ENCODE data around the gene WDR35.

Gene WDR35

GRCh38 chr2:20034821-20035220 lies 44.9 kb upstream of the WDR35 start:
- DNase-seq (no peak), ATAC-seq (ENCODE audit: insufficient read depth, low read depth) (no peak)
- Histone ChIP-seq H3K4me2 (ENCODE audit: insufficient read depth, low read length) (no peak overlapping the region), H3K4me1 (ENCODE audit: insufficient read depth, low read length) (no peaks in the 10 kb centered on the region), H3K27ac (ENCODE audit: low read length) (no peak overlapping the region), H3K79me2 (ENCODE audit: insufficient read depth, low read length) (no peaks in the 10 kb centered on the region), H3K9ac (ENCODE audit: low read depth, low read length) (no peak overlapping the region), H3K9me3 (ENCODE audit: insufficient read depth, low read length, severe bottlenecking) (no peaks in the 10 kb centered on the region), H2AFZ (ENCODE audit: low read depth, low read length) (no peak overlapping the region), H3K27me3 (ENCODE audit: insufficient read depth, low read length, poor library complexity) (no peaks in the 10 kb centered on the region), H4K20me1 (ENCODE audit: insufficient read depth, low read length) (no peaks in the 10 kb centered on the region), H3K36me3 (ENCODE audit: insufficient read depth, low read length) (peaks cover 94% of the 10 kb centered on the region), H3K4me3 (ENCODE audit: low read depth in 1 of 2, low read length in 2 of 2) (no peak overlapping the region)
- TF ChIP-seq EZH2 (IDR thresholded peaks at IDR 0.05; ENCODE audit: borderline replicate concordance, low read depth, low read length, severe bottlenecking), result no peak
- TF ChIP-seq CTCF (IDR thresholded peaks at IDR 0.05; ENCODE audit: borderline replicate concordance, extremely low read depth, low read length, poor library complexity, severe bottlenecking), result no peak

GRCh38 chr2:20034218-20034617 lies 44.3 kb upstream of the WDR35 start:
- peaks cover 94% of the 10 kb centered on the region for H3K36me3 ChIP-seq (ENCODE audit: insufficient read depth, low read length)
- H3K27me3 ChIP-seq (ENCODE audit: insufficient read depth, low read length, poor library complexity), result no peaks in the 10 kb centered on the region
- no peak overlapping the region for H3K4me2 ChIP-seq (ENCODE audit: insufficient read depth, low read length)
- no peaks in the 10 kb centered on the region for H3K9me3 ChIP-seq (ENCODE audit: insufficient read depth, low read length, severe bottlenecking)
- H3K27ac ChIP-seq (ENCODE audit: low read length), result no peak overlapping the region
- ATAC-seq (ENCODE audit: insufficient read depth, low read depth) (no peak), DNase-seq (no peak)
- no peaks in the 10 kb centered on the region for H4K20me1 ChIP-seq (ENCODE audit: insufficient read depth, low read length)
- H3K79me2 ChIP-seq (ENCODE audit: insufficient read depth, low read length), result no peaks in the 10 kb centered on the region
- no peak overlapping the region for H3K4me3 ChIP-seq (ENCODE audit: low read depth in 1 of 2, low read length in 2 of 2)
- H3K4me1 ChIP-seq (ENCODE audit: insufficient read depth, low read length), result no peaks in the 10 kb centered on the region
- H2AFZ ChIP-seq (ENCODE audit: low read depth, low read length), result no peak overlapping the region
- TF ChIP-seq EZH2 (IDR thresholded peaks at IDR 0.05; ENCODE audit: borderline replicate concordance, low read depth, low read length, severe bottlenecking), result no peak
- no peak for TF ChIP-seq CTCF (IDR thresholded peaks at IDR 0.05; ENCODE audit: borderline replicate concordance, extremely low read depth, low read length, poor library complexity, severe bottlenecking)
- H3K9ac ChIP-seq (ENCODE audit: low read depth, low read length), result no peak overlapping the region

GRCh38 chr2:20033322-20033721 lies 43.4 kb upstream of the WDR35 start:
- Histone ChIP-seq H3K36me3 (ENCODE audit: insufficient read depth, low read length) (peaks cover 94% of the 10 kb centered on the region), H3K79me2 (ENCODE audit: insufficient read depth, low read length) (no peaks in the 10 kb centered on the region), H3K9ac (ENCODE audit: low read depth, low read length) (no peak overlapping the region), H4K20me1 (ENCODE audit: insufficient read depth, low read length) (no peaks in the 10 kb centered on the region), H3K27me3 (ENCODE audit: insufficient read depth, low read length, poor library complexity) (no peaks in the 10 kb centered on the region), H3K4me3 (ENCODE audit: low read depth in 1 of 2, low read length in 2 of 2) (no peak overlapping the region), H3K27ac (ENCODE audit: low read length) (no peak overlapping the region), H2AFZ (ENCODE audit: low read depth, low read length) (no peak overlapping the region), H3K4me1 (ENCODE audit: insufficient read depth, low read length) (no peaks in the 10 kb centered on the region), H3K4me2 (ENCODE audit: insufficient read depth, low read length) (no peak overlapping the region), H3K9me3 (ENCODE audit: insufficient read depth, low read length, severe bottlenecking) (no peaks in the 10 kb centered on the region)
- DNase-seq, result no peak
- ATAC-seq (ENCODE audit: insufficient read depth, low read depth), result no peak
- no peak for TF ChIP-seq CTCF (IDR thresholded peaks at IDR 0.05; ENCODE audit: borderline replicate concordance, extremely low read depth, low read length, poor library complexity, severe bottlenecking)
- no peak for TF ChIP-seq EZH2 (IDR thresholded peaks at IDR 0.05; ENCODE audit: borderline replicate concordance, low read depth, low read length, severe bottlenecking)

- H4K20me1 ChIP-seq (ENCODE audit: insufficient read depth, low read length), result no peaks in the 10 kb centered on the region
- H3K9ac ChIP-seq (ENCODE audit: low read depth, low read length), result no peak overlapping the region
- no peaks in the 10 kb centered on the region for H3K4me1 ChIP-seq (ENCODE audit: insufficient read depth, low read length)
- ATAC-seq (ENCODE audit: insufficient read depth, low read depth), result no peak
- H2AFZ ChIP-seq (ENCODE audit: low read depth, low read length), result no peak overlapping the region
- H3K27me3 ChIP-seq (ENCODE audit: insufficient read depth, low read length, poor library complexity), result no peaks in the 10 kb centered on the region
- H3K27ac ChIP-seq (ENCODE audit: low read length), result no peak overlapping the region
- H3K36me3 ChIP-seq (ENCODE audit: insufficient read depth, low read length), result peaks cover 68% of the 10 kb centered on the region
- H3K4me2 ChIP-seq (ENCODE audit: insufficient read depth, low read length), result no peak overlapping the region
- no peak overlapping the region for H3K4me3 ChIP-seq (ENCODE audit: low read depth in 1 of 2, low read length in 2 of 2)
- H3K79me2 ChIP-seq (ENCODE audit: insufficient read depth, low read length), result no peaks in the 10 kb centered on the region
- H3K9me3 ChIP-seq (ENCODE audit: insufficient read depth, low read length, severe bottlenecking), result no peaks in the 10 kb centered on the region
- TF ChIP-seq EZH2 (IDR thresholded peaks at IDR 0.05; ENCODE audit: borderline replicate concordance, low read depth, low read length, severe bottlenecking) (no peak), CTCF (IDR thresholded peaks at IDR 0.05; ENCODE audit: borderline replicate concordance, extremely low read depth, low read length, poor library complexity, severe bottlenecking) (no peak)
- DNase-seq, result no peak
These were observed 40.3 kb upstream of the WDR35 start for GRCh38 chr2:20030224-20030623.

Measured in DND-41 (cell line).